Vagina (tissue), 2 donors: ENCODE results near the gene MRPL12.

Source experiments
- CTCF ChIP-seq, 3 experiments: fragments of 450-650 bp in 2 of 3; fragments of 200-600 bp in 1 of 3; sonication (generic) in 1 of 3; IDR thresholded peaks; one replicate each; pipeline ENCODE4 v1.5.1; 2017 to 2019; ENCODE audit warnings: antibody characterized with exemption in 3 of 3, mild to moderate bottlenecking in 2 of 3, moderate library complexity in 2 of 3
- POLR2A ChIP-seq, 2 donors: fragments of 450-650 bp; IDR thresholded peaks; one replicate each; pipeline ENCODE4 v1.6.1; 2017; ENCODE audit warnings: antibody characterized with exemption in 2 of 2, mild to moderate bottlenecking in 2 of 2, moderate library complexity in 2 of 2
- POLR2AphosphoS5 ChIP-seq, 2 donors: sonication (generic); formaldehyde crosslinking; IDR thresholded peaks; one replicate each; pipeline ENCODE4 v1.9.0; 2017; ENCODE audit warnings: antibody characterized with exemption in 2 of 2, mild to moderate bottlenecking in 2 of 2, low read depth in 1 of 2; ENCODE audit not compliant: insufficient read depth in 1 of 2

DNA sequence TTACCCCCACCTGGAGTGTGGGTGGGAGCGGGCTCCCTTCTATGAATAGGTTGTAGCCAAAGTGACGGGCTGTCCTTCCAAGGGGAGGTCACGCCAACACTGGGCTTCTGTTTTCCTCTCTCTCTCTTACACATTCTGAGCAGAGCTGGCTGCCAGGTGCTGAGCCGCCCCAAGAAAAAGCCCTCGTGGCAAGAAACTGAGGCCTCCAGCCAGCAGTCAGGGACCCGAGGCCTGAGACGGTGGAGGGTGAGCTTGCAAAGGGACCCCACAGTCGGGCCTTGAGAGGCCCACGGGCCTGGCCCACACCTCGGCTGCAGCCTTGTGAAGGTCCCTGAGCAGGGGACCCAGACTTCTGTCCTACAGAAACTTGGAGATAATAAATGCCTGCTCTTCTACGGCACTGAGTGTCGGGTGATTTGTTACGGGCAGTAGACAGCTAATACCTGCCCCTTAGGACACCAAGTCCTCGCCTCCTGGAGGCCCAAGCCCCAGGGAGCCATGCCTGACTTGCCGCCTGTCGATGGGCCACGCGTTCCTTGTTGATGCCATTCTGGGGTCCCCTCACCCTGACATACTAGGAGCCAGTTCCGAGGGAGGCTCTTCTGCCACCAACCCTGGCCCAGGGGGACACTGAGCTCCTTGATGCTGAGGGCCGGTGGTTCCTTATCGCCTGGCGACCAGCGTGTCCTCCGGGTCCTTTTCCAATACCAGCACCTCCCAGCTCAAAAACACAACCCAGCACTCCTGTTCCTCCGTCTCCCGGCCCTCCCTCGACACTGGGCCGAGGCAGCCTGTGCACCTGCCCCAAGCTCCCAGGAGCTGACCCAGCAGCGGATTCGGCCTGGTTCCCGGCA, 35.0 kb downstream of the MRPL12 start:
- TF ChIP-seq CTCF (IDR thresholded peaks at IDR 0.05): no peak
- no peak for TF ChIP-seq POLR2AphosphoS5 (IDR thresholded peaks at IDR 0.05; ENCODE audit: insufficient read depth in 1 of 2, low read depth in 1 of 2)
- TF ChIP-seq POLR2A (IDR thresholded peaks at IDR 0.05): no peak
